Measurements from ENCODE around the gene OPTC.

DNA sequence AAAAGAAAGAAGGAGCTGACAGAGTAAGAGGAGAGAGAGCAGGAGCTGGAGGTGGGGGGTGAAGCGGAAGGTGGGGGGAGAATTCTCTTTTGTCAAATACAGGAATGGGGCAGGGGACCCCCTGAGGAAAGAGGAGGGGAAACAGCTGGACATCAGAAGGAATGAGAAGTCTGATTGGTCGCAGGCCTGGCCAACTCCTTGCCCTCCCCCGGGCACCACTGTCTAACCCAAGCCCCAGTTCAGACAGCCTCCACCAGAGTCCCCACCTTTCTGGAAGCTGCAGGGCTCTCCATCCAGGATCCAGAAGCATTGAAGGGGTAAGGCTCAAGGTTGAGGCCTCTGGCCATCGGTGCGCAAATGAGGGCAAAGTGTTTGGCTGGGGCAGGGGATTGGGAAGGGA, at the start of gene OPTC:
- no peak for TF ChIP-seq POLR2A (IDR thresholded peaks at IDR 0.05; ENCODE audit: extremely low read depth, insufficient read length)
- TF ChIP-seq, protein P1, sequence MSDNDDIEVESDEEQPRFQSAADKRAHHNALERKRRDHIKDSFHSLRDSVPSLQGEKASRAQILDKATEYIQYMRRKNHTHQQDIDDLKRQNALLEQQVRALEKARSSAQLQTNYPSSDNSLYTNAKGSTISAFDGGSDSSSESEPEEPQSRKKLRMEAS (IDR thresholded peaks at IDR 0.05; ENCODE audit: low read depth, low read length): no peak
- TF ChIP-seq, protein P2, sequence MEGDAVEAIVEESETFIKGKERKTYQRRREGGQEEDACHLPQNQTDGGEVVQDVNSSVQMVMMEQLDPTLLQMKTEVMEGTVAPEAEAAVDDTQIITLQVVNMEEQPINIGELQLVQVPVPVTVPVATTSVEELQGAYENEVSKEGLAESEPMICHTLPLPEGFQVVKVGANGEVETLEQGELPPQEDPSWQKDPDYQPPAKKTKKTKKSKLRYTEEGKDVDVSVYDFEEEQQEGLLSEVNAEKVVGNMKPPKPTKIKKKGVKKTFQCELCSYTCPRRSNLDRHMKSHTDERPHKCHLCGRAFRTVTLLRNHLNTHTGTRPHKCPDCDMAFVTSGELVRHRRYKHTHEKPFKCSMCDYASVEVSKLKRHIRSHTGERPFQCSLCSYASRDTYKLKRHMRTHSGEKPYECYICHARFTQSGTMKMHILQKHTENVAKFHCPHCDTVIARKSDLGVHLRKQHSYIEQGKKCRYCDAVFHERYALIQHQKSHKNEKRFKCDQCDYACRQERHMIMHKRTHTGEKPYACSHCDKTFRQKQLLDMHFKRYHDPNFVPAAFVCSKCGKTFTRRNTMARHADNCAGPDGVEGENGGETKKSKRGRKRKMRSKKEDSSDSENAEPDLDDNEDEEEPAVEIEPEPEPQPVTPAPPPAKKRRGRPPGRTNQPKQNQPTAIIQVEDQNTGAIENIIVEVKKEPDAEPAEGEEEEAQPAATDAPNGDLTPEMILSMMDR (IDR thresholded peaks at IDR 0.05; ENCODE audit: low read depth, low read length): no peak

Data from NB4 (cell line).